ENCODE data around the gene TCF7L1.

- TF ChIP-seq CTCF (IDR thresholded peaks at IDR 0.05; ENCODE audit: poor library complexity, severe bottlenecking) (no peak), EZH2 (IDR thresholded peaks at IDR 0.05; ENCODE audit: borderline replicate concordance, insufficient read depth, low read length, poor library complexity, severe bottlenecking) (no peak), SMC3 (conservative IDR thresholded peaks at IDR 0.05; ENCODE audit: poor library complexity) (no peak), REST (IDR thresholded peaks at IDR 0.05; ENCODE audit: borderline replicate concordance) (no peak), EP300 (conservative IDR thresholded peaks at IDR 0.05; ENCODE audit: poor library complexity, severe bottlenecking) (no peak), TAF1 (IDR thresholded peaks at IDR 0.05; ENCODE audit: low read depth) (no peak), MXI1 (conservative IDR thresholded peaks at IDR 0.05; ENCODE audit: poor library complexity, severe bottlenecking) (no peak), POLR2AphosphoS5 (IDR thresholded peaks at IDR 0.05) (no peak)
These were observed 4.0 kb downstream of the TCF7L1 start for GRCh38 chr2:85137156-85137555.
